GM21390 (cell line): ENCODE measurements around the gene NELL1.

Source experiments
- ATAC-seq: cut with Tn5 transposase; IDR thresholded peaks from one replicate; pipeline ENCODE4 v1.9.1; 2021; ENCODE audit not compliant: unreplicated experiment

Gene NELL1

GRCh38 chr11:20949585-20949984, 280.2 kb downstream of the NELL1 start:
- no peak for ATAC-seq

GRCh38 chr11:20962581-20962980, 293.2 kb downstream of the NELL1 start:
- ATAC-seq, result no peak

- ATAC-seq, result no peak
Observed at GRCh38 chr11:20963596-20963995, 294.2 kb downstream of the NELL1 start.

GRCh38 chr11:20964985-20965384, 295.6 kb downstream of the NELL1 start:
- no peak for ATAC-seq

GRCh38 chr11:20966489-20966888, 297.1 kb downstream of the NELL1 start:
- no peak for ATAC-seq

- ATAC-seq, result no peak
Observed at GRCh38 chr11:20973940-20974559, 304.7 kb downstream of the NELL1 start.

GRCh38 chr11:20980736-20981135, 311.4 kb downstream of the NELL1 start:
- no peak for ATAC-seq

- ATAC-seq, result no peak
Observed at GRCh38 chr11:20990447-20990846, 321.1 kb downstream of the NELL1 start.

- no peak for ATAC-seq
Observed at GRCh38 chr11:20991471-20991870, 322.1 kb downstream of the NELL1 start.

GRCh38 chr11:21007297-21007696, 337.9 kb downstream of the NELL1 start:
- ATAC-seq, result no peak

- ATAC-seq, result no peak
Observed at GRCh38 chr11:21018248-21018647, 348.9 kb downstream of the NELL1 start.

- no peak for ATAC-seq
Observed at GRCh38 chr11:21026685-21027084, 357.3 kb downstream of the NELL1 start.

GRCh38 chr11:21037850-21038249, 368.5 kb downstream of the NELL1 start:
- no peak for ATAC-seq

GRCh38 chr11:21038801-21039200, 369.4 kb downstream of the NELL1 start:
- ATAC-seq, result no peak

GRCh38 chr11:21040630-21041029, 371.2 kb downstream of the NELL1 start:
- no peak for ATAC-seq

- ATAC-seq, result no peak
Observed at GRCh38 chr11:21048626-21049025, 379.2 kb downstream of the NELL1 start.

GRCh38 chr11:21053466-21053865, 384.1 kb downstream of the NELL1 start:
- ATAC-seq, result no peak

- ATAC-seq, result no peak
Observed at GRCh38 chr11:21056644-21057043, 387.3 kb downstream of the NELL1 start.

GRCh38 chr11:21059879-21060278, 390.5 kb downstream of the NELL1 start:
- no peak for ATAC-seq

- ATAC-seq, result no peak
Observed at GRCh38 chr11:21066030-21066429, 396.6 kb downstream of the NELL1 start.

- ATAC-seq, result no peak
Observed at GRCh38 chr11:21068886-21069285, 399.5 kb downstream of the NELL1 start.

GRCh38 chr11:21069909-21070308, 400.5 kb downstream of the NELL1 start:
- no peak for ATAC-seq

- peak; percentile 60 for ATAC-seq
Observed at GRCh38 chr11:21072558-21072957, 403.2 kb downstream of the NELL1 start.
